ENCODE measurements around the gene F5.

The F5 gene

GRCh38 chr1:169568497-169568896, 17.8 kb downstream of the F5 start:
- TF ChIP-seq, protein P1, sequence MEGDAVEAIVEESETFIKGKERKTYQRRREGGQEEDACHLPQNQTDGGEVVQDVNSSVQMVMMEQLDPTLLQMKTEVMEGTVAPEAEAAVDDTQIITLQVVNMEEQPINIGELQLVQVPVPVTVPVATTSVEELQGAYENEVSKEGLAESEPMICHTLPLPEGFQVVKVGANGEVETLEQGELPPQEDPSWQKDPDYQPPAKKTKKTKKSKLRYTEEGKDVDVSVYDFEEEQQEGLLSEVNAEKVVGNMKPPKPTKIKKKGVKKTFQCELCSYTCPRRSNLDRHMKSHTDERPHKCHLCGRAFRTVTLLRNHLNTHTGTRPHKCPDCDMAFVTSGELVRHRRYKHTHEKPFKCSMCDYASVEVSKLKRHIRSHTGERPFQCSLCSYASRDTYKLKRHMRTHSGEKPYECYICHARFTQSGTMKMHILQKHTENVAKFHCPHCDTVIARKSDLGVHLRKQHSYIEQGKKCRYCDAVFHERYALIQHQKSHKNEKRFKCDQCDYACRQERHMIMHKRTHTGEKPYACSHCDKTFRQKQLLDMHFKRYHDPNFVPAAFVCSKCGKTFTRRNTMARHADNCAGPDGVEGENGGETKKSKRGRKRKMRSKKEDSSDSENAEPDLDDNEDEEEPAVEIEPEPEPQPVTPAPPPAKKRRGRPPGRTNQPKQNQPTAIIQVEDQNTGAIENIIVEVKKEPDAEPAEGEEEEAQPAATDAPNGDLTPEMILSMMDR (IDR thresholded peaks at IDR 0.05; ENCODE audit: low read depth, low read length, missing control alignments): no peak
- H3K4me3 ChIP-seq (ENCODE audit: low read depth, low read length): no peak overlapping the region
- DNase-seq (ENCODE audit: low read depth): no peak

DNA sequence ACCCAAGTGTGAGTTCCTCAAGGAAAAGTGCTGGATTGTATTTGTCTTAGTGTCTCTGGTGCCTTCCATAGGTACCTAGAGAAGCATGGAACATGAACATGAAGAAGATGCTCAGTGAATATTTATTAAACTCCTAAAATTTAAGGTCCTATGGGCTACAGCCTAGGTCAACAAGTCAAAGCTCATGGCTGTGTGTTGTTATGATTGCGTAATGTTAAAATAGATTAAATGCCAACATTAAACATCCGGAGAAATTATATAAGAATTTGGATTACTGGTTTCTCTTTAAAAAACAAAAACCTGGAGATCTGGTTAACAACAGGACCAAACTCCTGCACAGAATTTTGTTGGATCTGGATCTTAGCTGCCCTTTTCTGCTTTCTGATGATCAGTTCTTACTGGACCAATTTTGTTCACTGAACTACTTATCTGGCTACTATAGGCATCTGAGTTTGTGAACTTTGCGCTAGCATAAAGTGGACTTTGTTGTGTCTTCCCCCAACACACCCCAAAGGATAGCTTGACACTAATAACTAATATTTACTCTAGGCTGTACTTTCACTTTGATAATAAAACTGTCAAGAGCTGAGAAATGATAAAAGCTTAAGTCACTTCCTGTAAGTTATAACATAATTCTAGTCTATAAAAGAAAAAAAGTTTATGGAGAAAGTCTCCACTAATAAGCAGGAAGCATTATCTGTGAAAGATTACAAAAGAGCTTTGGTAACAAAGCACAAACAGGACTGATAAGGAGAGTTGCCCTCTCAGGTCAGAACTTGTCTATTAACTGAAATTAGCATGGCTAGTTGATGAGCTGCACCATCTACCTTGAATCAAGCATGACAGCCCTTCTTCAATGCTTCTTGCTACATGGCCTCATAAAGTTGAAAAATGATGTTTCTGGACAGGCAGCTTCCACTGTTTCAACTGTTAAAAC, 20.7 kb downstream of the F5 start:
- DNase-seq (ENCODE audit: low read depth): no peak
- H3K4me3 ChIP-seq (ENCODE audit: low read depth, low read length): no peak overlapping the region
- TF ChIP-seq, protein P1 (IDR thresholded peaks at IDR 0.05; ENCODE audit: low read depth, low read length, missing control alignments): no peak

DNA sequence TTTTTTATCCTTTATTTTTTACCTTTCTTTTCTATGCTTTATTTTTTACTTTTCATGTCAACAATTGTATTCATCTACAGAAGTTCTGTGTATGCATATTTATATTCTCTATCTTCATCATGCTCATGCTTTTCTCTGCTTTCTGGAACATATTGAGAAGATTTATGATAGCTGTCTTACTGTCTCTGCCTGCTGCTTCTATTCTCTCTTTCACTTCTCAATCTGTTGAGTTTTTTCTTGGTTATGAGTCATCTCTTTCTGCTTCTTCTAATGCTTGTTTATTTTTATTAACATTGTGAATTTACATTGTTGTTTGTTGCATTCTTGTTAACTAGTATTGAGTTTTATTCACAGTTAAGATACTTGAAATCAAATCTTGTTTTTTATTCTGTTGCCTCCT, 22.6 kb downstream of the F5 start:
- H3K4me3 ChIP-seq (ENCODE audit: low read depth, low read length): no peak overlapping the region
- DNase-seq (ENCODE audit: low read depth): no peak
- TF ChIP-seq, protein P1 (IDR thresholded peaks at IDR 0.05; ENCODE audit: low read depth, low read length, missing control alignments): no peak

DNA sequence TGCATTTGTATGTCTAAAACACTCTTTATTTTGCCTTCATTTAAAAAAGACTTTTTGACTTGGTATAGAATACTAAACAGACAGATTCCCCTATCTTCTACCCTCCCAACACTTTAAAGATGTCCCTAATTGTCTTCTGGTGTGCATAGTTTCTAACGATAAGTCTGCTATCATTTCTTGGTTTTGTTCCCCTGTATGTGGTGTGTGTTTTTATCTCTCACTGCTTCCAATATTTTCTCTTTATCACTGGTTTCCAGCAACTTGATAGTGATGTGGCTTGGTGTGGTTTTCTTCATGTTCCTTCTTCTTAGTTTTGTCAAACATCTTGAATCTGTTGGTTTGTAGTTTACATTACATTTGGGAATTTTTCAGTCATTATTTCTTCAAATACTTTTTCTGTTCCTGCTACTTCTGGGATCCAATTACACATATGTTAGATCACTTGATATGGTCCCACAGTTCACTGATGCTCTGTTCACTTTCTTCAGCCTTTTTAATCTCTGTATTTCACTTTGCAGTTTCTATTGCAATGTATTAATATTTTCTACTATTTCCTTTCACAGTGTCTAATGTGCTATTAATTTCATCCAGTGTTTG, 23.2 kb downstream of the F5 start:
- TF ChIP-seq, protein P1 (IDR thresholded peaks at IDR 0.05; ENCODE audit: low read depth, low read length, missing control alignments): no peak
- DNase-seq (ENCODE audit: low read depth): no peak

GRCh38 chr1:169561692-169562091, 24.6 kb downstream of the F5 start:
- H3K4me3 ChIP-seq (ENCODE audit: low read depth, low read length): no peak overlapping the region
- TF ChIP-seq, protein P1 (IDR thresholded peaks at IDR 0.05; ENCODE audit: low read depth, low read length, missing control alignments): no peak
- no peak for DNase-seq (ENCODE audit: low read depth)

More for the DNA sequence above, 23.2 kb downstream of the F5 start:
- H3K4me3 ChIP-seq (ENCODE audit: low read depth, low read length): no peak overlapping the region

GRCh38 chr1:169557131-169557530, 29.1 kb downstream of the F5 start:
- TF ChIP-seq, protein P1 (IDR thresholded peaks at IDR 0.05; ENCODE audit: low read depth, low read length, missing control alignments): no peak
- H3K4me3 ChIP-seq (ENCODE audit: low read depth, low read length): no peak overlapping the region
- DNase-seq (ENCODE audit: low read depth): no peak

Measured in GM12864 (cell line).